ENCODE data around the gene TLX1. TPM values are rescaled to one million over a fixed set of nuclear protein-coding genes. Genes with fewer than 3 reads are reported as not detected.

TLX1 gene
- total RNA-seq, 1 donor from 2014 or later = not detected

- ATAC-seq = no peak
- no peak for DNase-seq (ENCODE audit: low spot score)
- intact Hi-C loops (cut with DNase I) = no loop called here
Observed at GRCh38 chr10:101107771-101108170, 23.3 kb upstream of the TLX1 start.

DNA sequence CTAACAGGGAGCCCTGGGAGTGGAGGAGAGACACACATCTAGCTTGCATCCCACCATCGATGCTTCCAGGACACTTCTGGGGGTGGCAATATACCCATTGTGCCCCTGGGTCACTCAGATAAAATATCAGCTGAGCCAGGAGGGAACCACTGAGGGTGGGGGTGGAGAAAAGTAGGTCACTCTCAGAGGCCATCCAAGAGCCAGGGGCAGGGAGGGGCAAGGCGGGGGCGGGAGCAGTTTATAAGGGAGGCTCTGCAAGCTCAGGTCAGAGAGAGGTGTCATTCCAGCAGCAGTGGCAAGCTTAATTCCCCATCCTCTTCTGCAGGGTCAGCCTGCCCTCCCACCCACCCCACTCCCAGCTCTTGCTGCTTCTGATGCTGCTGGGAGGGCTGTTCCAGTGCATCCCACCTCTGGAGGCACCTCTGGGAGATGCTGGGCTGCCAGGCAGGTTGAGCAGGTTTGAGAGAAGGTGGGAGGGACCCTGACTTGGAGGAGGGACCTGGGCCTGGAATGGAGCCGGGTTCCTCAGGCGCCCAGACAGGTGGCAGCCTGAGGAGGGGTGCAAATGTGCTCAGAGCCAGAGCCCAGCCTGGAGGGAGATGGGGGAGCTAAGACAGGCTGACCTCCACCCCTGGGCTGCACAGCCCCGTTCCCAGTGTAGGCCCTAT, 20.1 kb upstream of the TLX1 start:
- intact Hi-C loops (cut with DNase I) = no loop called here
- DNase-seq (ENCODE audit: low spot score) (no peak), ATAC-seq (no peak)

DNA sequence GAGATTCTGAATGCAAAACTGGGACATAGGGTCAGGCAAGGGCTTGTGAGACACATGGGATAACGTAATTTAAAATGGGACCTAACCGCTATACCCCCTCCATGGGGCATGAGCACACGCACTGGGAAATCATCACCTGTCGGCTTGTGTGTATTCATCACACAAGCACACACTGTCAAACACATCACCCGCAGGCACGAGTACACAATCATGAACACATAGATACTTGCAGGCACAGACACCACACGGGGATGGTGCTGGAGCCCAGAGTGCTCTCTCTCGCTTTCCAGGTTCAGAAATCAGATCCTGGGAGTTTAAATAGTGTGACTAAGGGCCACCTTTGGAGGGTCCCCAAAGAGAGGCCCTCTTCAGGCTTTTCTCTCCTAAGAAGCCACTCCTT, 19.6 kb upstream of the TLX1 start:
- ATAC-seq (no peak), DNase-seq (ENCODE audit: low spot score) (no peak)
- intact Hi-C loops (cut with DNase I) = no loop called here

GRCh38 chr10:101112799-101113594, 18.1 kb upstream of the TLX1 start:
- DNase-seq (ENCODE audit: low spot score) (no peak), ATAC-seq (no peak)
- intact Hi-C loops (cut with DNase I) = no loop called here

DNA sequence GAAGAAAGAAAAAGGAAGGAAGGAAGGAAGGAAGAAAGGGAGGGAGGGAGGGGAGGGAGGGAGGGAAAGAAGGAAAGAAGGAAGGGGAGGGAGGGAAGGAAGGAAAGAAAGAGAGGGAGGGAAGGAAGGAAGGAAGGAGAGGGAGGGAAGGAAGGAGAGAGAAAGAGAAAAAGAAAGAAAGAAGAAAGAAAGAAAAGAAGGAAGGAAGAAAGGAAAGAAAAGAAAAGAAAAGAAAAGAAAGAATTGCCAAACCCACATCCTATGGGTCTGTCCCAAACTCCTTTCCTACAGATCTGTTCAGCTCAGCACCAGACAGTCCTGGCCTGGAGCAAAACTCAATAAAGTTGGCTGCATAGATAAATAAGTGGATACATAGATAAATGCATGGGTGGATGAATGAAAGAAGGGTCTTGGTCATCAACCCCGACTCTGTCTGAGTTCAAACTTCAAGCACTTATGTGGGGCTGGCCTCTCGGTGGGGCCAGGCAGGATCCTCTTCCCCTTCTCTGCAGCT, 17.2 kb upstream of the TLX1 start:
- ATAC-seq (no peak), DNase-seq (ENCODE audit: low spot score) (no peak)
- intact Hi-C loops (cut with DNase I) = no loop called here

GRCh38 chr10:101114646-101115045, 16.5 kb upstream of the TLX1 start:
- ATAC-seq (no peak), DNase-seq (ENCODE audit: low spot score) (no peak)
- intact Hi-C loops (cut with DNase I) = no loop called here

DNA sequence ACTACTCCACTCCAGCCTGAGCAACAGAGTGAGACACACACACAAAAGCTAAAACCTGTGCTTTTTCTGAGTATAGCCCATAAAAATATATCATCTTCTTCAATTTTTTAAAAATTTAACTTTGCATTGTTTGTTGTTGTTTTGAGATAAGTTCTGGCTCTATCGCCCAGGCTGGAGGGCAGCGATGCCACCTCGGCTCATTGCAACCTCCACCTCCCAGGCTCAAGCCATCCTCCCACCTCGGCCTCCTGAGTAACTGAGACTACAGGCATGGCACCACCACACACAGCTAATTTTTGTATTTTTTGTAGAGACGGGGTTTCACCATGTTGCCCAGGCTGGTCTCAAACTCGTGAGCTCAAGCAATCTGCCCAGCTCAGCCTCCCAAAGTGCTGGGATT, 14.3 kb upstream of the TLX1 start:
- ATAC-seq (no peak), DNase-seq (ENCODE audit: low spot score) (no peak)
- intact Hi-C loops (cut with DNase I) = no loop called here

- intact Hi-C loops (cut with DNase I) = no loop called here
- ATAC-seq (no peak), DNase-seq (ENCODE audit: low spot score) (no peak)
Observed at GRCh38 chr10:101118031-101118430, 13.1 kb upstream of the TLX1 start.

DNA sequence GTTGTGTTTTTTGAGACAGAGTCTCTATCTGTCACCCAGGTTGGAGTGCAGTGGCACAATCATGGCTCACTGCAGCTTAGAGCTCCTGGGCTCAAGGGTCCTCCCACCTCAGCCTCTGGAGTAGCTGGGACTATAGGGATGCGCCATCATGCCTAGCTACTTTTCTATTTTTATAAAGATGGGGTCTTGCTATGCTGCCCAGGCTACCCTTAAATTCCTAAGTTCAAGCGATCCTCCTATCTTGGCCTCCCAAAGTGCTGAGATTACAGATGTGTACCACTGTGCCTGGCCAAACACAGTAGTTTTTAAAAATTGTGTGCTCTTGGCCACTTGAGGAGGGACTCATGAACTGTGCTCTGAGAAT, 10.6 kb upstream of the TLX1 start:
- DNase-seq (ENCODE audit: low spot score) (no peak), ATAC-seq (no peak)
- intact Hi-C loops (cut with DNase I) = no loop called here

DNA sequence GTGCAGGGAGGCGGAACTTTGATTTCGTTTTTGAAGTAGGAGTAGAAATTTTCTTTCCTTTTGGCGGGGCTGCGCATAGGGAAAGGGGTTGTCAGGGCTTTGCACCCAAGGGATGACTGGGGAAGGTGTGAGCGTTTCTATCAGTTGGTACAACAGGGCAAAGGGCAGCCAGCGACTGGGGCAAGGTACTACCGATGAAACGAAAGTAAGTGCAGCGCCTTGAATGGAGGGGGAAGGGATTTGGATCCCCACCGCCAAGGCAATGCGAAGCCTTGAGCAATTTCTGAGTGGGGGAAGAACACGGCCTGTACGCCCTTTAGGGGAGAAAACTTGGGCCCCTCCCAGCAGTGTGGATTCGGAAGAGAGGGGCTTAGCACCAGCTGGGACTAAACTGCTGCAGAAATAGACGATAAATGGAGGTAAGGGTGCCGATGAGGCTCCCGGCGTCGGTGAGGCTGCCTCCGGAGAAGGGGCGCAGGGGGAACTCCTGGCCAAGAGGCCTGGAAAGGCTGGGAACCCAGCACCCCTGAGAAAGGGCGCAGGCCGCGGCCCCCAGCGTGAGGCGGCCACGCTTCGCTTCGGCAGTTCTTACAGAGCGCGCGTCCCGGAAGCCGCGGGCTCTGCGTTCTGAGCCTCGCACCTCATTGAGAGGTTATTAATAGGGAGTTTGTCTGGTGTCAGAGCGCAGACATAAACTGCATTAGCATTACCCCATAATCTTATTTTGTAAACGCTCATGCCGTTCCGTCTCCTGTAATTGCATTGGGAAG, 10.0 kb upstream of the TLX1 start:
- intact Hi-C loops (cut with DNase I) = no loop called here
- no peak for ATAC-seq
- no peak for DNase-seq (ENCODE audit: low spot score)

- no peak for DNase-seq (ENCODE audit: low spot score)
- intact Hi-C loops (cut with DNase I) = no loop called here
- no peak for ATAC-seq
Observed at GRCh38 chr10:101121654-101122031, 9.5 kb upstream of the TLX1 start.

- ATAC-seq = no peak
- no peak for DNase-seq (ENCODE audit: low spot score)
- intact Hi-C loops (cut with DNase I) = no loop called here
Observed at GRCh38 chr10:101122270-101123084, 8.6 kb upstream of the TLX1 start.

DNA sequence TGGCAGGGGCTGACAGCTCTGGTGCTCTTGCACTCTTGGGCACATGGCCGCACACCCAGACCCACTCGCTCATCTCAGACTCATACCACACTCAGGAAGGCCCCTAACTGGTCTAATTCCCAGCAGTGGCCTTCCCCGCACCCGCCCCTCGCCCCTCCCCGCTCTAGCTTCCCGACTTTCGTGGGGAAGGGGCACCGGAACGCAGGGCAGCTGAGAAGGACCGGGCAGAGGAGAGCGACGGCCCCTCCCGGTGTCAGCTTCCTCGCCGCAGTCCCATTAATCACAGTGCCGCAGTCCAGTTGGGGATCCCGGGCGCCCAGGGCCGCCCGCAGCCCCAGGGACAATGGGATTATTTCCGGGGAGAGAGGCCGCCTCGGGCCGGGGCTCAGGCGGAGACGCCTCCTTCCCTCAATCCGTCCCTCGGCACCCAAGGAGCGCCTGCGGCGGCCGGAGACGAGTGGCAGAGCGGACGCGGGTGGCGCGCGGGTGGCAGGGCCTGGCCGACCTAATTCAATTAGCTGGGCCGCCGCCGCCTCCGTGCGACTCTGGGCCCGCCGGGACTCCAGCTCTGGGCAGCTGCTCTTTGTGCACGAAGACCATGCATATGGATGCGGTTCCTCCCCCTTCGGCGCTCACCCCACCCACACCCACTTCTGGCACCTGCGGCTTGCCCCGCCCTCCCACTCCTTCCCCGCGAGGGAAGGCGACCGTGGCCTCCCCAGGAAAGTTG, 7.8 kb upstream of the TLX1 start:
- no peak for DNase-seq (ENCODE audit: low spot score)

DNA sequence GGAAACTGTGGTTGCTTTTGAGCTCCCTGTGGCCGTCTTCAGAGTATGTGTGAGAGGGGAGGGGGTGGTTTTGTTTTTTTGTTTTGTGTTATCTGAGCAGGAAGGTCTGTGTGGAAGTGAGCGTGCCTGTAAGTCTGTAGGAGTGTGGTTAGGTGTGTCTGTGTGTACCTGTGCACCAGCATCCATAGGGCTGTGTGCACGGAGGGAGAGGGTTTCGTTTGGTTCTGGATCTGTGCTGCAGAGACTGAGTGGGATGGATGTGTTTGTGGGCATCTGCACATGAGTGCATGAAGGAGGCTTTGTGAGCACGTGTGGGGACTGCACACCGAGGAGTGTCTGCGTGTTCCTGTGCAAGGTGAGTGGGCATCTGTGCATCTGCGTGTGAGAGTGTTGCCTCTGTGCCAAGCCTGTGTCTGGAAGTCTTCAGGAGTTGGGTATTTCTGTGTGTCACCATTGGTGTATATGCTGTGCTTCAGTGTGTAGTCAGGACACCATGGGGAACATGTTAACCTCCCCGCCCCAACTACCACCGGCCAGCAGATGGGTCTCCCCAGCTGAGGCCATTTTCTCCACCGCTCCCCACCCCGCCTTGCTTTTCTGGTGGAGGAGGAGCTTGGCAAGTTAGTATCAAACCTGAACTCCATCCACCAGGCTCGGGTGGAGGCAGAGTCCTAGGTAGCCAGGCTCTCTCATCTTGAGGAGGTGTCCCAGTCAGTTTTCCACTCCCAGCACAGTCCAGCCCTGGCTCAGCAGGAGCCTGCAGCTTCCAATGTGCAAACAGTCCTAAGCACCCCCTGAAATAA, 7.1 kb upstream of the TLX1 start:
- DNase-seq (ENCODE audit: low spot score) (no peak), ATAC-seq (no peak)
- intact Hi-C loops (cut with DNase I) = loop anchor here (2.0 kb wide), 1 partner anchor 19 kb away; no protein-coding TSS in a partner anchor

More for the DNA sequence above, 7.8 kb upstream of the TLX1 start:
- no peak for ATAC-seq
- intact Hi-C loops (cut with DNase I) = no loop called here

GRCh38 chr10:101124933-101125332, 6.2 kb upstream of the TLX1 start:
- no peak for ATAC-seq
- intact Hi-C loops (cut with DNase I) = loop anchor here (2.0 kb wide), 1 partner anchor 20 kb away; no protein-coding TSS in a partner anchor
- DNase-seq (ENCODE audit: low spot score) = no peak

DNA sequence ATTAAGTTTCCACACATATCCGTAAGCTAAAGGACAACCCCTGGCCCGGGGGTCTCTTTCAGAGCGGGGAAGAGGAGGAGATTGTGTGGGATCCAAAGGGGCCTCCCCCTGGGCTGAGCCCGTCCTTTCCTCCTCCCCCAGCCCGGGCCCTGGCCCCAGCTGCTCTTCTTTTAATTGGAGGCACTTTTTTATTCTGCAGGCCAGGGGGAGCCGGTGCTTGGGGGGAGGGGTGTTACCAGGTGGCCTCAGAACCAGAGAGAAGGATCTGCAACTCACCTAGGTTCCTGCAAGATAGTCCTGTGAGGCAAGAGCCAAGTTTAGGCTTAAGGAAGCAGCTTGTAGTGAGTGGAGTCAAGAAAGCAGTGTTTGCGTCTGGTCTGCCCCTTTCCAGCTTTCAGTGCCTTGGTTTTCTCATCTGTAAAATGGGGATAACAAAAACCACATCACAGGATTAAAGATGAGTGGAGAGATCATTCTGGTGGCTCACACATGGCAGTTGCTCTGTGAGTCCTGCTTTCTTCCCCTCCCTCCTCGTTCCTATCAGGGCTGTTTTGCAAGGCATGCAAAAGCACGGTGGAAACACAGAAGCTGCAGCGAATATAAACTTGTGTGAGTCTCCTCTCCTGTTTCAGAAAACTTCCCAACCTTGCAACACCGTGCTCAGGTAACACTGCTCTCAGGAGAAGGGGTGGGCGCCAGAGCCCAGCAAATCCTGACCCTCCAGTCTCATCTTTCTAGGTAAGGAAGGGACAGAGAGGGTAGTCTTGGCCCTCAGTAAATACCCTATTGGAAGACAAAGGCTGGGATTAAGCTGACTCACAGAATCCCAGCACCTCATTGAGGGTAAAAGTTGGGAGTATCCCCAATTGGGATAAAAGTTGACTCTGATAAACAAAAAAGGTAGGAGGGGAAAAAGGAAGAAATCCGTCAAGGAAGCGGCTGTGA, 4.1 kb upstream of the TLX1 start:
- ATAC-seq (no peak), DNase-seq (ENCODE audit: low spot score) (no peak)
- intact Hi-C loops (cut with DNase I) = no loop called here

DNA sequence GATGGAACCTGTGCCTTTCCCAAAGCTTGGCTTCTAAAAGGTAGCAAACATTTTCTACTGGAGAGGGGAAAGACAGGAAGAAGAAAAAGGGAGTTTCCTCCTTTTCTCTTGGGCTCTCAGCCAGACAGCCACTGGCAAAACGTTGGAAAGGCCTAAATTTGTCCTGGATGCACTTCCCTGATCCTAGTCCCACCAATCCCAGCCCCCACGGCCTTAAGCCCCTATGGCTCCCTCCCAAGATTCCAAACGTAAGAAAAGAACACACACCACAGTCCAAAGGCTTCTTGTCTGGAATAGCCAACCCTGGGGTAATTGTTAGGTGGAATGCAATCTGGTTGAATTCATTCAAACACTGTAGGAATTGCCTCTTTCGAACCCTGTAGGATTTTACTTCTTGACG, 959 bp upstream of the TLX1 start:
- DNase-seq (ENCODE audit: low spot score) = no peak
- no peak for ATAC-seq
- intact Hi-C loops (cut with DNase I) = no loop called here

Data from sciatic nerve (tissue), 2 donors.